ENCODE measurements around the gene DNAJC24.

Gene DNAJC24

DNA sequence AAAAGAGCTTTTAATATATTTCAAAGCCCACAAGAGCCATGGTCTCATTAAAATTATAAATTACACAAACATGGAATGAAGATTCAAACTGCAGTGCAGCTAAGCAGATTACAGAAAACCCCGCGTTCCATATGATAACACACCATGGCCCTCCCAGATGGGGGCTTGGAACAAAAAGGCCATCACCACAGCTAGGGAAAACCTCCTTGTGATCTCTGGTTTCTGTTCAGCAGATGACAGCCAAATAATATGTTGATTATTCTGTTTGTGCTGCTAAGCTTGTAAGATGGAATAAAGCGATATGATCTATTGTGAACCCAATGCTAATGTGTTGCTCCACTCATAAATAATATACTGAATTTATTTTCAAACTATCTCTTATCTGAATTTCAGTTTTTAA is 111.3 kb downstream of the DNAJC24 start:
- DNase-seq (ENCODE audit: extremely low spot score), result no peak
- no peak for TF ChIP-seq ELF4 (IDR thresholded peaks at IDR 0.05)
- TF ChIP-seq NFRKB (IDR thresholded peaks at IDR 0.05), result no peak
- TF ChIP-seq ZNF384 (IDR thresholded peaks at IDR 0.05), result no peak
- TF ChIP-seq FOXA1 (IDR thresholded peaks at IDR 0.05), result no peak
- no peak for TF ChIP-seq FOXM1 (IDR thresholded peaks at IDR 0.05; ENCODE audit: borderline replicate concordance)
- no peak for TF ChIP-seq SUZ12 (IDR thresholded peaks at IDR 0.05)
- no peak for TF ChIP-seq FOXK2 (IDR thresholded peaks at IDR 0.05)
- TF ChIP-seq L3MBTL2 (conservative IDR thresholded peaks at IDR 0.05), result no peak
- TF ChIP-seq, protein P1, sequence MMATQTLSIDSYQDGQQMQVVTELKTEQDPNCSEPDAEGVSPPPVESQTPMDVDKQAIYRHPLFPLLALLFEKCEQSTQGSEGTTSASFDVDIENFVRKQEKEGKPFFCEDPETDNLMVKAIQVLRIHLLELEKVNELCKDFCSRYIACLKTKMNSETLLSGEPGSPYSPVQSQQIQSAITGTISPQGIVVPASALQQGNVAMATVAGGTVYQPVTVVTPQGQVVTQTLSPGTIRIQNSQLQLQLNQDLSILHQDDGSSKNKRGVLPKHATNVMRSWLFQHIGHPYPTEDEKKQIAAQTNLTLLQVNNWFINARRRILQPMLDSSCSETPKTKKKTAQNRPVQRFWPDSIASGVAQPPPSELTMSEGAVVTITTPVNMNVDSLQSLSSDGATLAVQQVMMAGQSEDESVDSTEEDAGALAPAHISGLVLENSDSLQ (IDR thresholded peaks at IDR 0.05), result no peak
- TF ChIP-seq LEF1 (IDR thresholded peaks at IDR 0.05; ENCODE audit: borderline replicate concordance), result no peak
- TF ChIP-seq BHLHE40 (IDR thresholded peaks at IDR 0.05; ENCODE audit: borderline replicate concordance), result no peak
- no peak for TF ChIP-seq HDGF (IDR thresholded peaks at IDR 0.05; ENCODE audit: borderline replicate concordance)
- TF ChIP-seq SP1 (IDR thresholded peaks at IDR 0.05), result no peak
- CTCF ChIA-PET, result no interaction called here
- POLR2A ChIA-PET, result no interaction called here
